Smooth muscle cell (in vitro differentiated cells): ENCODE measurements around the gene GCK. TPM values are rescaled to one million over a fixed set of nuclear protein-coding genes. Genes with fewer than 3 reads are reported as not detected.

ENCODE experiments used
- DNase-seq: peaks from one replicate; lab custom pipeline; 2025; ENCODE audit not compliant: unreplicated experiment; lab: John Stamatoyannopoulos, UW
- H2AFZ ChIP-seq: fragments of 200-600 bp; sonication (generic); 2 replicates; pipeline ENCODE4 v1.6.0; 2016; ENCODE audit warnings: antibody characterized with exemption, low read depth, mild to moderate bottlenecking
- H3F3A ChIP-seq: fragments of 200-600 bp; sonication (generic); 2 replicates; pipeline ENCODE4 v1.6.0; 2017; ENCODE audit warnings: antibody characterized with exemption, low read depth
- H3K27ac ChIP-seq: fragments of 200-600 bp; sonication (generic); 2 replicates; pipeline ENCODE4 v1.5.1; 2016; ENCODE audit warnings: low read depth, mild to moderate bottlenecking
- H3K27me3 ChIP-seq: fragments of 200-600 bp; sonication (generic); 2 replicates; pipeline ENCODE4 v1.6.1; 2016; ENCODE audit warnings: low read depth, mild to moderate bottlenecking
- H3K36me3 ChIP-seq: fragments of 200-600 bp; sonication (generic); 2 replicates; pipeline ENCODE4 v1.5.1; 2016; ENCODE audit warnings: low read depth
- H3K4me1 ChIP-seq: fragments of 200-600 bp; sonication (generic); 2 replicates; pipeline ENCODE4 v1.5.1; 2016; ENCODE audit warnings: low read depth
- H3K4me2 ChIP-seq: fragments of 200-600 bp; sonication (generic); 2 replicates; pipeline ENCODE4 v1.6.0; 2016; ENCODE audit warnings: mild to moderate bottlenecking
- H3K4me3 ChIP-seq: fragments of 200-600 bp; sonication (generic); 2 replicates; pipeline ENCODE4 v1.5.1; 2016; ENCODE audit warnings: mild to moderate bottlenecking
- H3K79me2 ChIP-seq: fragments of 200-600 bp; sonication (generic); 2 replicates; pipeline ENCODE4 v1.6.0; 2016; ENCODE audit warnings: low read depth, mild to moderate bottlenecking
- H3K9ac ChIP-seq: fragments of 200-600 bp; sonication (generic); 2 replicates; pipeline ENCODE4 v1.6.0; 2016; ENCODE audit warnings: low read depth
- H3K9me3 ChIP-seq: fragments of 200-600 bp; sonication (generic); replicated peaks from 2 replicates; pipeline ENCODE4 v1.5.1; 2016; ENCODE audit warnings: low read depth
- H4K20me1 ChIP-seq: fragments of 200-600 bp; sonication (generic); 2 replicates; pipeline ENCODE4 v1.6.0; 2016; ENCODE audit warnings: low read depth
- CTCF ChIP-seq: fragments of 200-600 bp; sonication (generic); IDR thresholded peaks from 2 replicates; pipeline ENCODE4 v1.5.1; 2017; ENCODE audit warnings: borderline replicate concordance, mild to moderate bottlenecking, antibody characterized with exemption; ENCODE audit not compliant: insufficient read depth, poor library complexity, severe bottlenecking
- WGBS: methylation state at CpG from one replicate; pipeline ENCODE4 v1.1.7; 2016; ENCODE audit warnings: low lambda C conversion rate; 5-methylcytosine and 5-hydroxymethylcytosine counted together
- polyA plus RNA-seq: library from polyadenylated mRNA; unstranded; fragments of >200 nt; fragmentation: Nextera tagmentation; extraction: Ambion mirVana; gene quantifications from 2 replicates; pipeline ENCODE4 v1.2.1, GENCODE V29; 2016
- total RNA-seq: library from RNA; depleted of rRNA; stranded (reverse); fragments of >200 nt; gene quantifications from 2 replicates; pipeline ENCODE4 v1.2.3, GENCODE V29; 2014

Gene GCK
- total and polyA plus RNA-seq, 2 experiments from 2014 or later, result 1.6 to 5.5 TPM

- no peak overlapping the region for H3K4me3 ChIP-seq
- H2AFZ ChIP-seq, result no peak overlapping the region
- no peaks in the 10 kb centered on the region for H3K79me2 ChIP-seq
- no peaks in the 10 kb centered on the region for H3K4me1 ChIP-seq
- no peaks in the 10 kb centered on the region for H3K27me3 ChIP-seq
- no peak overlapping the region for H3K4me2 ChIP-seq
- 91% methylated on average over 16 of the region's 16 CpGs for WGBS
- H3K27ac ChIP-seq, result no peak overlapping the region
- H3K9me3 ChIP-seq, result no peaks in the 10 kb centered on the region
- H3F3A ChIP-seq, result no peaks in the 10 kb centered on the region
- no peaks in the 10 kb centered on the region for H4K20me1 ChIP-seq
- no peak for DNase-seq
- H3K9ac ChIP-seq, result no peak overlapping the region
- no peaks in the 10 kb centered on the region for H3K36me3 ChIP-seq
- TF ChIP-seq CTCF, result no peak
Measured at GRCh38 chr7:44150966-44151941, 38.0 kb downstream of the GCK start.

- no peaks in the 10 kb centered on the region for H3F3A ChIP-seq
- H3K4me2 ChIP-seq, result no peak overlapping the region
- WGBS, result 85% methylated on average over 5 of the region's 5 CpGs
- no peak overlapping the region for H3K4me3 ChIP-seq
- H2AFZ ChIP-seq, result no peak overlapping the region
- H3K9me3 ChIP-seq, result no peaks in the 10 kb centered on the region
- no peaks in the 10 kb centered on the region for H3K79me2 ChIP-seq
- H3K36me3 ChIP-seq, result no peaks in the 10 kb centered on the region
- TF ChIP-seq CTCF, result no peak
- H3K9ac ChIP-seq, result no peak overlapping the region
- no peaks in the 10 kb centered on the region for H4K20me1 ChIP-seq
- DNase-seq, result no peak
- H3K4me1 ChIP-seq, result peaks cover 4% of the 10 kb centered on the region
- peaks cover under 1% of the 10 kb centered on the region for H3K27me3 ChIP-seq
- H3K27ac ChIP-seq, result no peak overlapping the region
Measured at GRCh38 chr7:44150466-44150832, 38.8 kb downstream of the GCK start.

- Histone ChIP-seq H3K4me2 (no peak overlapping the region), H3K4me3 (no peak overlapping the region), H3K9ac (no peak overlapping the region), H4K20me1 (no peaks in the 10 kb centered on the region), H3K27me3 (peaks cover 7% of the 10 kb centered on the region), H3F3A (no peaks in the 10 kb centered on the region), H3K27ac (no peak overlapping the region), H3K79me2 (no peaks in the 10 kb centered on the region), H3K9me3 (no peaks in the 10 kb centered on the region), H2AFZ (no peak overlapping the region), H3K36me3 (no peaks in the 10 kb centered on the region), H3K4me1 (peaks cover 9% of the 10 kb centered on the region)
- WGBS, result 91% methylated on average over 18 of the region's 18 CpGs
- DNase-seq, result no peak
- TF ChIP-seq CTCF, result no peak
Measured at GRCh38 chr7:44149571-44150465, 39.4 kb downstream of the GCK start.
